Amniotic epithelial cell (primary cell): Measurements from ENCODE around the gene SGTA.

Source experiments
- DNase-seq: peaks from one replicate; pipeline ENCODE4 v3.0.0-alpha.2; 2010; ENCODE audit warnings: low read depth

The SGTA gene

GRCh38 chr19:2711172-2711874, 71.8 kb downstream of the SGTA start:
- DNase-seq = peak; percentile 76

- DNase-seq = no peak
These were observed 76.8 kb downstream of the SGTA start for GRCh38 chr19:2706251-2706650.
